DND-41 (cell line): Measurements from ENCODE around the gene RHOT2.

Source experiments
- ATAC-seq: fragments of 200-7000 bp; cut with Tn5 transposase; 3 replicates; pipeline ENCODE4 v1.9.1; 2021; ENCODE audit warnings: low read depth; ENCODE audit not compliant: insufficient read depth
- DNase-seq: peaks from one replicate; pipeline ENCODE4 v3.0.0-alpha.2; 2020
- H2AFZ ChIP-seq: 2 replicates; pipeline ENCODE4 v1.6.0; 2012; ENCODE audit warnings: low read depth, low read length
- H3K27ac ChIP-seq: 2 replicates; pipeline ENCODE4 v1.5.1; 2012; ENCODE audit warnings: low read length, inconsistent platforms
- H3K27me3 ChIP-seq: fragments of 200-600 bp; sonication (generic); 2 replicates; pipeline ENCODE4 v1.6.0; 2012; ENCODE audit warnings: low read length, mild to moderate bottlenecking, inconsistent platforms; ENCODE audit not compliant: insufficient read depth, poor library complexity
- H3K36me3 ChIP-seq: 2 replicates; pipeline ENCODE4 v1.5.1; 2012; ENCODE audit warnings: low read length, inconsistent platforms; ENCODE audit not compliant: insufficient read depth
- H3K4me1 ChIP-seq: 2 replicates; pipeline ENCODE4 v1.5.1; 2012; ENCODE audit warnings: mild to moderate bottlenecking, low read length; ENCODE audit not compliant: insufficient read depth
- H3K4me2 ChIP-seq: 2 replicates; pipeline ENCODE4 v1.6.0; 2012; ENCODE audit warnings: mild to moderate bottlenecking, moderate library complexity, low read length, inconsistent platforms; ENCODE audit not compliant: insufficient read depth
- H3K4me3 ChIP-seq, 2 experiments: fragments of 200-600 bp in 1 of 2; shearing (Covaris generic) in 1 of 2; 2 replicates each; pipeline ENCODE4 v1.5.1; 2012 to 2016; ENCODE audit warnings: inconsistent platforms in 2 of 2, low read length in 2 of 2, mild to moderate bottlenecking in 2 of 2, low read depth in 1 of 2, moderate library complexity in 1 of 2
- H3K79me2 ChIP-seq: 2 replicates; pipeline ENCODE4 v1.6.0; 2012; ENCODE audit warnings: low read length, inconsistent platforms; ENCODE audit not compliant: insufficient read depth
- H3K9ac ChIP-seq: 2 replicates; pipeline ENCODE4 v1.6.0; 2012; ENCODE audit warnings: low read depth, mild to moderate bottlenecking, inconsistent platforms, low read length, moderate library complexity
- H3K9me3 ChIP-seq: 2 replicates; pipeline ENCODE4 v1.5.1; 2012; ENCODE audit warnings: low read length, moderate library complexity, mild to moderate bottlenecking, inconsistent platforms; ENCODE audit not compliant: insufficient read depth, severe bottlenecking
- H4K20me1 ChIP-seq: 2 replicates; pipeline ENCODE4 v1.6.0; 2012; ENCODE audit warnings: low read length; ENCODE audit not compliant: insufficient read depth
- CTCF ChIP-seq: IDR thresholded peaks from 2 replicates; pipeline ENCODE4 v1.5.1; 2012; ENCODE audit warnings: borderline replicate concordance, low read length, moderate library complexity, mild to moderate bottlenecking; ENCODE audit not compliant: poor library complexity, severe bottlenecking; ENCODE audit errors: extremely low read depth
- EZH2 ChIP-seq: IDR thresholded peaks from 3 replicates; pipeline ENCODE4 v1.6.1; 2012; ENCODE audit warnings: borderline replicate concordance, low read depth, mild to moderate bottlenecking, moderate library complexity, low read length, inconsistent platforms; ENCODE audit not compliant: severe bottlenecking

Gene RHOT2

GRCh38 chr16:683396-684070, 15.6 kb downstream of the RHOT2 start:
- peak overlapping the region; percentile 85 for H3K9ac ChIP-seq
- peak overlapping the region; percentile 77 for H3K27ac ChIP-seq
- H3K36me3 ChIP-seq: peaks cover 69% of the 10 kb centered on the region
- DNase-seq (no peak), ATAC-seq (no peak)
- H3K4me2 ChIP-seq: peak overlapping the region; percentile 99
- peaks cover 51% of the 10 kb centered on the region for H4K20me1 ChIP-seq
- no peaks in the 10 kb centered on the region for H3K9me3 ChIP-seq
- H3K27me3 ChIP-seq: no peaks in the 10 kb centered on the region
- H2AFZ ChIP-seq: peak overlapping the region; percentile 70
- peaks cover 42% of the 10 kb centered on the region for H3K79me2 ChIP-seq
- H3K4me3 ChIP-seq: peak overlapping the region; percentile 61 to 98; a peak in 3 of 4 replicates
- TF ChIP-seq EZH2: no peak
- TF ChIP-seq CTCF: no peak
- H3K4me1 ChIP-seq: peaks cover 77% of the 10 kb centered on the region

GRCh38 chr16:684071-684794, 16.3 kb downstream of the RHOT2 start, which contains the start of gene JMJD8:
TSS of gene JMJD8 (minus strand) at chr16:684334. CDS start at chr16:684319, 15 bp downstream.
- peaks cover 69% of the 10 kb centered on the region for H3K36me3 ChIP-seq
- H3K27ac ChIP-seq: peak within 1 kb of the TSS; percentile 77
- peak; percentile 79 for ATAC-seq
- peak within 1 kb of the TSS; percentile 85 for H3K9ac ChIP-seq
- no peaks in the 10 kb centered on the region for H3K27me3 ChIP-seq
- H3K4me2 ChIP-seq: peak within 1 kb of the TSS; percentile 99
- peak within 1 kb of the TSS; percentile 61 to 98; a peak in 3 of 4 replicates for H3K4me3 ChIP-seq
- TF ChIP-seq CTCF (no peak), EZH2 (no peak)
- DNase-seq: peak; percentile 98
- H4K20me1 ChIP-seq: peaks cover 47% of the 10 kb centered on the region
- peaks cover 77% of the 10 kb centered on the region for H3K4me1 ChIP-seq
- peaks cover 49% of the 10 kb centered on the region for H3K79me2 ChIP-seq
- H2AFZ ChIP-seq: peak within 1 kb of the TSS; percentile 70
- no peaks in the 10 kb centered on the region for H3K9me3 ChIP-seq

DNA sequence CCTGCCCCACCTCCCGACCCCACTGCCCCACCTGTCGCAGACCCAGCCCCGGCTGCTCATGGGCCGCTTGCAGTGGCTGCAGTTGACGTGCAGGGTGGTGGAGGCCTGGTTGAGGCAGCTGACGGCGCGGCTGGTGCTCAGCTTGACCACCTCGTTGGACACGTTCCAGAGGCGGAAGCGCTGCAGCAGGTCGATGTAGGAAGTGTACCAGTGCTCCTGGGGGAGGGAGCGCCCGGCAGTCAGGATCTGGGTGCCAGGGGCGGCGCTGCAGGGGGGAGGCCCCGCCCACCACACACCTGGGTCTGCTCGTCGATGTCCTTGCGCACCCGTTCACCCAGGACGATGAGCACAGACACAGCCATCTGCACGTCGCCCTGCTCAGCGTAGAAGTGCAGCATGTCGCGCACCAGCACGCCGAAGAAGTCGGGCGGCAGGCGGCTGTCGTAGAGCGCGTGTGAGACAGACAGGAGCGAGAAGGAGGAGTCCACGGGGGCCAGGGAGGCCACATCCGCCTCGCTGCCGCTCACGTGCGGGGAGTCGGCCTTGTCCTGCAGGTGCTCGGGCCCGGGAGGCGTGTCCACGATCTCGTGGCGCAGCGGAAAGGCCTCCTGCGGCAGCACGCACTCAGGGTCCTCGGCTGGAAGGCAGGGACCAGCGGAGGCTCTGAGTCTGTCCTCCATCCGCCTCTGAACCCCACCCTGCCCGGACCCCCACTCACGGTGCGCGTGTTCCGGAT, 17.2 kb downstream of the RHOT2 start:
- H3K36me3 ChIP-seq: peaks cover 69% of the 10 kb centered on the region
- H3K4me2 ChIP-seq: peak overlapping the region; percentile 99
- peaks cover 45% of the 10 kb centered on the region for H4K20me1 ChIP-seq
- no peak for TF ChIP-seq CTCF
- no peak for TF ChIP-seq EZH2
- H3K27ac ChIP-seq: no peak overlapping the region
- H3K9me3 ChIP-seq: no peaks in the 10 kb centered on the region
- no peak overlapping the region for H2AFZ ChIP-seq
- H3K27me3 ChIP-seq: no peaks in the 10 kb centered on the region
- peaks cover 57% of the 10 kb centered on the region for H3K79me2 ChIP-seq
- peak overlapping the region in 1 of 2 experiments; percentile 98; a peak in 2 of 4 replicates for H3K4me3 ChIP-seq
- ATAC-seq (no peak), DNase-seq (no peak)
- no peak overlapping the region for H3K9ac ChIP-seq
- peaks cover 76% of the 10 kb centered on the region for H3K4me1 ChIP-seq
